ENCODE data around the gene ARHGAP32. TPM values are rescaled to one million over a fixed set of nuclear protein-coding genes. Genes with fewer than 3 reads are reported as not detected.

The ARHGAP32 gene
- total RNA-seq, 1 donor from 2014 or later = 57.2 TPM

GRCh38 chr11:129109701-129110100, 82.4 kb downstream of the ARHGAP32 start:
- ATAC-seq = no peak

GRCh38 chr11:129106788-129107187, 85.3 kb downstream of the ARHGAP32 start:
- no peak for ATAC-seq

GRCh38 chr11:129102756-129103155, 89.4 kb downstream of the ARHGAP32 start:
- no peak for ATAC-seq

GRCh38 chr11:129102225-129102624, 89.9 kb downstream of the ARHGAP32 start:
- ATAC-seq = no peak

- no peak for ATAC-seq
Observed at GRCh38 chr11:129093283-129093682, 98.8 kb downstream of the ARHGAP32 start.

- no peak for ATAC-seq
Observed at GRCh38 chr11:129090056-129090455, 102.1 kb downstream of the ARHGAP32 start.

- no peak for ATAC-seq
Observed at GRCh38 chr11:129089279-129089678, 102.8 kb downstream of the ARHGAP32 start.

- ATAC-seq = no peak
Observed at GRCh38 chr11:129086976-129087375, 105.1 kb downstream of the ARHGAP32 start.

- ATAC-seq = no peak
Observed at GRCh38 chr11:129077191-129077590, 114.9 kb downstream of the ARHGAP32 start.

GRCh38 chr11:129075757-129076156, 116.4 kb downstream of the ARHGAP32 start:
- ATAC-seq = peak; percentile 41

GRCh38 chr11:129067454-129067853, 124.7 kb downstream of the ARHGAP32 start:
- no peak for ATAC-seq

- no peak for ATAC-seq
Observed at GRCh38 chr11:129066229-129066628, 125.9 kb downstream of the ARHGAP32 start.

GRCh38 chr11:129063118-129063517, 129.0 kb downstream of the ARHGAP32 start:
- ATAC-seq = no peak

- ATAC-seq = no peak
Observed at GRCh38 chr11:129061492-129062230, 130.5 kb downstream of the ARHGAP32 start.

GRCh38 chr11:129056916-129057315, 135.2 kb downstream of the ARHGAP32 start:
- ATAC-seq = no peak

GRCh38 chr11:129055196-129055595, 136.9 kb downstream of the ARHGAP32 start:
- no peak for ATAC-seq

- ATAC-seq = peak; percentile 11
Observed at GRCh38 chr11:129048911-129049310, 143.2 kb downstream of the ARHGAP32 start.

GRCh38 chr11:129045150-129045549, 147.0 kb downstream of the ARHGAP32 start:
- no peak for ATAC-seq

GRCh38 chr11:129042503-129042902, 149.6 kb downstream of the ARHGAP32 start:
- no peak for ATAC-seq

- ATAC-seq = no peak
Observed at GRCh38 chr11:129041611-129042018, 150.5 kb downstream of the ARHGAP32 start.

GRCh38 chr11:129040934-129041333, 151.2 kb downstream of the ARHGAP32 start:
- ATAC-seq = no peak

GRCh38 chr11:129035244-129035643, 156.9 kb downstream of the ARHGAP32 start:
- no peak for ATAC-seq

GRCh38 chr11:129034001-129034400, 158.1 kb downstream of the ARHGAP32 start:
- ATAC-seq = no peak

GRCh38 chr11:129023968-129024676, 168.0 kb downstream of the ARHGAP32 start:
- ATAC-seq = peak; percentile 100
